HepG2 (cell line): ENCODE data around the gene SETD1B. TPM values are rescaled to one million over a fixed set of nuclear protein-coding genes. Genes with fewer than 3 reads are reported as not detected.

Source experiments
- ATM ChIP-seq: fragments of 450-650 bp; IDR thresholded peaks from 2 replicates; pipeline ENCODE4 v1.7.1; 2017; ENCODE audit warnings: mild to moderate bottlenecking, borderline replicate concordance
- EZH2 ChIP-seq: conservative IDR thresholded peaks from 2 replicates; pipeline ENCODE4 v1.6.1; 2012; ENCODE audit warnings: mild to moderate bottlenecking, low read depth, low read length, moderate library complexity
- GTF3A ChIP-seq: sonication (generic); formaldehyde crosslinking; conservative IDR thresholded peaks from 2 replicates; pipeline ENCODE4 v1.4.0; 2020; ENCODE audit warnings: mild to moderate bottlenecking, missing genetic modification reagents
- MAFF ChIP-seq: IDR thresholded peaks from 2 replicates; pipeline ENCODE4 v1.6.1; 2011; ENCODE audit warnings: low read depth, low read length, improper control_type of control experiment
- NCOA2 ChIP-seq: sonication (generic); formaldehyde crosslinking; IDR thresholded peaks from 2 replicates; pipeline ENCODE4 v1.8.0; 2022; ENCODE audit warnings: inconsistent platforms
- PBX3 ChIP-seq: sonication (generic); formaldehyde crosslinking; IDR thresholded peaks from 2 replicates; pipeline ENCODE4 v1.8.1; 2023; ENCODE audit warnings: missing genetic modification reagents, inconsistent platforms, borderline replicate concordance
- REPIN1 ChIP-seq: sonication (generic); formaldehyde crosslinking; IDR thresholded peaks from 2 replicates; pipeline ENCODE4 v1.8.0; 2022; ENCODE audit warnings: missing genetic modification reagents, low read depth, mild to moderate bottlenecking, borderline replicate concordance
- RFXAP ChIP-seq: sonication (generic); formaldehyde crosslinking; IDR thresholded peaks from 2 replicates; pipeline ENCODE4 v1.4.0; 2020; ENCODE audit warnings: missing genetic modification reagents, borderline replicate concordance
- SMARCC2 ChIP-seq: fragments of 450-650 bp; IDR thresholded peaks from 2 replicates; pipeline ENCODE4 v1.6.1; 2017; ENCODE audit warnings: antibody characterized with exemption, mild to moderate bottlenecking
- TRIM24 ChIP-seq: sonication (generic); formaldehyde crosslinking; IDR thresholded peaks from 2 replicates; pipeline ENCODE4 v1.8.0; 2022; ENCODE audit warnings: mild to moderate bottlenecking, missing genetic modification reagents
- ZNF12 ChIP-seq: sonication (generic); formaldehyde crosslinking; IDR thresholded peaks from 2 replicates; pipeline ENCODE4 v1.5.0; 2020; ENCODE audit warnings: missing genetic modification reagents
- ZNF20 ChIP-seq: sonication (generic); formaldehyde crosslinking; IDR thresholded peaks from 2 replicates; pipeline ENCODE4 v1.4.0; 2020; ENCODE audit warnings: mild to moderate bottlenecking, moderate library complexity, missing genetic modification reagents
- ZNF782 ChIP-seq: sonication (generic); formaldehyde crosslinking; IDR thresholded peaks from 2 replicates; pipeline ENCODE4 v1.4.0; 2020; ENCODE audit warnings: missing genetic modification reagents, mild to moderate bottlenecking, borderline replicate concordance
- polyA plus RNA-seq, 8 experiments: library from polyadenylated mRNA; depleted of rRNA in 3 of 8; stranded (reverse) in 7 of 8; unstranded in 1 of 8; fragments of >200 nt; fragmentation: Illumina TruSeq in 4 of 8; extraction: Trizol in 4 of 8; gene quantifications; 2 replicates each; pipeline versions ENCODE4 v1.2.1 to v1.2.3, GENCODE V29; 2011 to 2016; ENCODE audit warnings: low read depth in 4 of 8, missing spikeins in 1 of 8, mixed read lengths in 1 of 8; ENCODE audit not compliant: insufficient read depth in 1 of 8
- total RNA-seq, 5 experiments: library from RNA; depleted of rRNA; stranded (reverse); fragments of >200 nt; fragmentation: Illumina TruSeq; extraction: Trizol; gene quantifications; 2 replicates each; pipeline ENCODE4 v1.2.3, GENCODE V29; 2016; ENCODE audit warnings: low read depth in 1 of 5
- TF ChIP-seq, protein P1 (sequence below), 2 experiments: fragments of 450-650 bp in 1 of 2; sonication (generic) in 1 of 2; formaldehyde crosslinking in 1 of 2; IDR thresholded peaks; 2 replicates each; pipeline versions ENCODE4 v1.6.1 to v1.8.0; 2016 to 2022; ENCODE audit warnings: antibody characterized with exemption in 1 of 2, mild to moderate bottlenecking in 1 of 2, missing genetic modification reagents in 1 of 2
- TF ChIP-seq, protein P2 (sequence below): sonication (generic); formaldehyde crosslinking; IDR thresholded peaks from 2 replicates; pipeline ENCODE4 v1.4.0; 2020; ENCODE audit warnings: low read depth, mild to moderate bottlenecking, missing genetic modification reagents
- TF ChIP-seq, protein P3 (sequence below): sonication (generic); formaldehyde crosslinking; IDR thresholded peaks from 2 replicates; pipeline ENCODE4 v1.4.0; 2020; ENCODE audit warnings: missing genetic modification reagents

SETD1B gene
- total and polyA plus RNA-seq, 2 of the 13 experiments (the other 11 are each of a cell fraction or from before 2014, with no cell fraction given), result 1.1 to 1.4 TPM

GRCh38 chr12:121793838-121794533, 9.8 kb upstream of the SETD1B start (continued):
- TF ChIP-seq, protein P1, sequence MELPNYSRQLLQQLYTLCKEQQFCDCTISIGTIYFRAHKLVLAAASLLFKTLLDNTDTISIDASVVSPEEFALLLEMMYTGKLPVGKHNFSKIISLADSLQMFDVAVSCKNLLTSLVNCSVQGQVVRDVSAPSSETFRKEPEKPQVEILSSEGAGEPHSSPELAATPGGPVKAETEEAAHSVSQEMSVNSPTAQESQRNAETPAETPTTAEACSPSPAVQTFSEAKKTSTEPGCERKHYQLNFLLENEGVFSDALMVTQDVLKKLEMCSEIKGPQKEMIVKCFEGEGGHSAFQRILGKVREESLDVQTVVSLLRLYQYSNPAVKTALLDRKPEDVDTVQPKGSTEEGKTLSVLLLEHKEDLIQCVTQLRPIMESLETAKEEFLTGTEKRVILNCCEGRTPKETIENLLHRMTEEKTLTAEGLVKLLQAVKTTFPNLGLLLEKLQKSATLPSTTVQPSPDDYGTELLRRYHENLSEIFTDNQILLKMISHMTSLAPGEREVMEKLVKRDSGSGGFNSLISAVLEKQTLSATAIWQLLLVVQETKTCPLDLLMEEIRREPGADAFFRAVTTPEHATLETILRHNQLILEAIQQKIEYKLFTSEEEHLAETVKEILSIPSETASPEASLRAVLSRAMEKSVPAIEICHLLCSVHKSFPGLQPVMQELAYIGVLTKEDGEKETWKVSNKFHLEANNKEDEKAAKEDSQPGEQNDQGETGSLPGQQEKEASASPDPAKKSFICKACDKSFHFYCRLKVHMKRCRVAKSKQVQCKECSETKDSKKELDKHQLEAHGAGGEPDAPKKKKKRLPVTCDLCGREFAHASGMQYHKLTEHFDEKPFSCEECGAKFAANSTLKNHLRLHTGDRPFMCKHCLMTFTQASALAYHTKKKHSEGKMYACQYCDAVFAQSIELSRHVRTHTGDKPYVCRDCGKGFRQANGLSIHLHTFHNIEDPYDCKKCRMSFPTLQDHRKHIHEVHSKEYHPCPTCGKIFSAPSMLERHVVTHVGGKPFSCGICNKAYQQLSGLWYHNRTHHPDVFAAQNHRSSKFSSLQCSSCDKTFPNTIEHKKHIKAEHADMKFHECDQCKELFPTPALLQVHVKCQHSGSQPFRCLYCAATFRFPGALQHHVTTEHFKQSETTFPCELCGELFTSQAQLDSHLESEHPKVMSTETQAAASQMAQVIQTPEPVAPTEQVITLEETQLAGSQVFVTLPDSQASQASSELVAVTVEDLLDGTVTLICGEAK (IDR thresholded peaks at IDR 0.05), result no peak
- TF ChIP-seq, protein P1 (CRISPR knock-in tag; IDR thresholded peaks at IDR 0.05), result peak; percentile 58; the same call in 1 of the 2 replicates
- TF ChIP-seq GTF3A (CRISPR knock-in tag) (0 out of 2 replicates have a peak, but pooled peaks have one; percentile 43), MAFF (no peak), RFXAP (CRISPR knock-in tag) (0 out of 2 replicates have a peak, but pooled peaks have one; percentile 66), NCOA2 (CRISPR knock-in tag) (0 out of 2 replicates have a peak, but pooled peaks have one; percentile 22), REPIN1 (peak; percentile 30; the same call in 1 of the 2 replicates), SMARCC2 (no peak), PBX3 (CRISPR knock-in tag) (0 out of 2 replicates have a peak, but pooled peaks have one; percentile 45), ATM (no peak), EZH2 (no peak), TRIM24 (CRISPR knock-in tag) (no peak), ZNF782 (CRISPR knock-in tag) (no peak), ZNF20 (CRISPR knock-in tag) (no peak), ZNF12 (CRISPR knock-in tag) (peak; percentile 50)
- TF ChIP-seq, protein P2, sequence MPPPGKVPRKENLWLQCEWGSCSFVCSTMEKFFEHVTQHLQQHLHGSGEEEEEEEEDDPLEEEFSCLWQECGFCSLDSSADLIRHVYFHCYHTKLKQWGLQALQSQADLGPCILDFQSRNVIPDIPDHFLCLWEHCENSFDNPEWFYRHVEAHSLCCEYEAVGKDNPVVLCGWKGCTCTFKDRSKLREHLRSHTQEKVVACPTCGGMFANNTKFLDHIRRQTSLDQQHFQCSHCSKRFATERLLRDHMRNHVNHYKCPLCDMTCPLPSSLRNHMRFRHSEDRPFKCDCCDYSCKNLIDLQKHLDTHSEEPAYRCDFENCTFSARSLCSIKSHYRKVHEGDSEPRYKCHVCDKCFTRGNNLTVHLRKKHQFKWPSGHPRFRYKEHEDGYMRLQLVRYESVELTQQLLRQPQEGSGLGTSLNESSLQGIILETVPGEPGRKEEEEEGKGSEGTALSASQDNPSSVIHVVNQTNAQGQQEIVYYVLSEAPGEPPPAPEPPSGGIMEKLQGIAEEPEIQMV (CRISPR knock-in tag), result 0 out of 2 replicates have a peak, but pooled peaks have one; percentile 84
- TF ChIP-seq, protein P3, sequence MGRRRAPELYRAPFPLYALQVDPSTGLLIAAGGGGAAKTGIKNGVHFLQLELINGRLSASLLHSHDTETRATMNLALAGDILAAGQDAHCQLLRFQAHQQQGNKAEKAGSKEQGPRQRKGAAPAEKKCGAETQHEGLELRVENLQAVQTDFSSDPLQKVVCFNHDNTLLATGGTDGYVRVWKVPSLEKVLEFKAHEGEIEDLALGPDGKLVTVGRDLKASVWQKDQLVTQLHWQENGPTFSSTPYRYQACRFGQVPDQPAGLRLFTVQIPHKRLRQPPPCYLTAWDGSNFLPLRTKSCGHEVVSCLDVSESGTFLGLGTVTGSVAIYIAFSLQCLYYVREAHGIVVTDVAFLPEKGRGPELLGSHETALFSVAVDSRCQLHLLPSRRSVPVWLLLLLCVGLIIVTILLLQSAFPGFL (CRISPR knock-in tag), result no peak
